Activated T-cell treated with anti-CD3 and anti-CD28 coated beads for 4 hours (primary cell): ENCODE results near the gene TMEM134.
"Not testable (repeated sequence)": the region's sequence is repeated elsewhere in the genome, so short reads cannot be mapped to it uniquely, and the experiment has no call there.

ENCODE experiments used
- DNase-seq: peaks from one replicate; pipeline ENCODE4 v3.0.0-alpha.2; 2020

The TMEM134 gene, protein sequence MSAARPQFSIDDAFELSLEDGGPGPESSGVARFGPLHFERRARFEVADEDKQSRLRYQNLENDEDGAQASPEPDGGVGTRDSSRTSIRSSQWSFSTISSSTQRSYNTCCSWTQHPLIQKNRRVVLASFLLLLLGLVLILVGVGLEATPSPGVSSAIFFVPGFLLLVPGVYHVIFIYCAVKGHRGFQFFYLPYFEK

DNA sequence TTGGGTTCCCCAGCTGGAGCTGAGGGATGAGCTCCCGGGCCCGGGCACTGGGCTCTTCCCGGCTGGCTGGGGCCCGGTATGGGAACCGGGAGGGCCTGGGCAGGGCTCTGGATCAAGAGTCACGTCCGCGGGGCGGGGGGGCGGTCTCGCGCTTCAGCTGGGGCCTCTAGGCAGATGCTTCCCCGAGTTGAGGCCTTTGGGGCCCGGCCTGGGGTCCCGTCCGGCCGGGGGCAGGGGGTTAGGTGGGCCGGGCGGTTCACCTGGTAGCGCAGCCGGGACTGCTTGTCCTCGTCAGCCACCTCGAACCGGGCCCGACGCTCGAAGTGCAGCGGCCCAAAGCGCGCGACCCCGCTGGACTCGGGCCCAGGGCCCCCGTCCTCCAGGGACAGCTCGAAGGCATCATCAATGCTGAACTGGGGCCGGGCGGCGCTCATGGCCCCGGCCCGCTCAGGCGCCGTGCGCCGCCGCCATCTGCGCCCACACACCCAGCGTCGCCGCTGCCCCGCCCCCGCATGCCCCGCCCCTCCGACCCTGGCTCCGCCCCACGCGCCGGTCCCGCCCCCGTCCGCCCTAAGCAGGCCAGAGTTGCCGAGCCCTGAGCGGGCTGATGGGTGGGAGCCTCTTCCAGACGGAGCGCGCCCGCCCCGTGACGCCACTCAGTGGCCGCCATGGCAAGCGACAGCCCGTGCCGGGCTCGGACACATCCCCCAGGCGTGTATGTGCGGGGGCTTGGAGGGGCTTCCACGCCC, at the start of gene TMEM134:
TSS of gene TMEM134 (minus strand) at position 493 of the 749 bp plus-strand sequence. CDS start at position 434, 59 bp downstream.
- peak; percentile 88 for DNase-seq

GRCh38 chr11:67517784-67518552, 48.9 kb upstream of the TMEM134 start:
- DNase-seq = no peak

- no peak for DNase-seq
Measured at GRCh38 chr11:67516806-67517205, 47.8 kb upstream of the TMEM134 start.

DNA sequence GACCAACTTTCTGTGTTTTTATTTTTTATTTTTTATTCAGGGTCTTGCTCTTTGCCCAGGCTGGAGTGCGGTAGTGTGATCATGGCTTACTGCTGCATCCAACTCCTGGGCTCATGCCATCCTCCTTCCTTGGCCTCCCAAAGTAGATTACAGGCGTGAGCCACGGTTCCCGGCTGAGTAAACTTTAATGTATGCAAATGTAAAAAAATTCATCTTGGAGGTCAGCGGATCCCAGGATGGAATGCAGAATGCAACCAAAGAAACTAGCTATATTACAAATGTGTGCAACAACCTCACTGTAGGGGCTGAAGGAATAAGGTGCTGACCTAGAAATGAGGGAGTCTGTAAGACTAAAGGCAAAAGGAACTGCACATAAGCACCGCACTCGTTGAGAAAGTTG, 45.1 kb upstream of the TMEM134 start:
- no peak for DNase-seq

DNA sequence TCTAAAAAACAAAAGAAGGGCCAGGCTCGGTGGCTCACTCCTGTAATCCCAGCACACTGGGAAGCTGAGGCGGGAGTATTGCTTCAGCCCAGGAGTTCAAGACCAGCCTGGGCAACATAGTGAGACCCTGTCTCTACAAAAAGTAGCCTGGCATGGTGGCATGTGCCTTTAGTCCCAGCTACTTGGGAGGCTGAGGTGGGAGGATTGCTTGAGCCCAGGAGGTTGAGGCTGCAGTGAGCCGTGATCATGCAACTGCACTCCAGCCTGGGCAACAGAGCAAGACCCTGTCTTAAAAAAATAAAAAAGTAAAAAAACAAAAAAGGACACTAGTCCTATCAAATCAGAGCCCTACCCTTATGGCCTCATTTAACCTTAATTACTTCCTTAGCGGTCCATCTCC, 42.5 kb upstream of the TMEM134 start:
- not testable (repeated sequence) for DNase-seq

- no peak for DNase-seq
Measured at GRCh38 chr11:67510023-67510345, 40.9 kb upstream of the TMEM134 start.

DNA sequence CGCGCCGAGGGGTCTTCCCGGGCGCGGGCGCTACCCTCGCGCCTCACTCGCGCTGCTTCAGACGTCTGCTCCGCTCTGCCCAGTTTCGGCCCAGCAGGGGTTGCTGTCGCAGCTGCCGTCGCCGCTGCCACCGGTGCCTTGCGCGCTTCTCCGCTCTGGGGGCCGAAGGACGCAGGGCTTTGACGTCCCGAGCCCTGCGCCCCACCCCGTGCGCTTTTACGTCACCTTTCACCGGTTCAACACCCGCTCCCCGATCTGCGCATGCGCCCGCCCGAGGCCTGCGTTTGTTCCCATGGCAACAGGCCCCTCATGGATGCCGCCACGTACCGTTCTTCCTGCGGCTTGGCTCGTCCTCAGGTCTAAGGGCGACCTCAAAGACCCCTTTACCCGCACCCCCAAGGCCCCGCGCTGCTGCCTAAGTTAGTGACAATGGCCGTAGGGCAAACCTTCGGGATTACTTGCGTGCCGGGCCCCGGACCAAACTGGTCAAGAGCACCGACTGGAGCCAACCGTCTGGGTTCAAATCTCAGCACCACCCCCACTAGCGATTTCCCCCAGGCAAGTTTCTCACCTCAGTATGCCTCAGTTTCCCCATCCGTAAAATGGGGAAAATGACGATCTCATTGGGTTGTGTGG, 39.6 kb upstream of the TMEM134 start:
- DNase-seq = peak; percentile 99

DNA sequence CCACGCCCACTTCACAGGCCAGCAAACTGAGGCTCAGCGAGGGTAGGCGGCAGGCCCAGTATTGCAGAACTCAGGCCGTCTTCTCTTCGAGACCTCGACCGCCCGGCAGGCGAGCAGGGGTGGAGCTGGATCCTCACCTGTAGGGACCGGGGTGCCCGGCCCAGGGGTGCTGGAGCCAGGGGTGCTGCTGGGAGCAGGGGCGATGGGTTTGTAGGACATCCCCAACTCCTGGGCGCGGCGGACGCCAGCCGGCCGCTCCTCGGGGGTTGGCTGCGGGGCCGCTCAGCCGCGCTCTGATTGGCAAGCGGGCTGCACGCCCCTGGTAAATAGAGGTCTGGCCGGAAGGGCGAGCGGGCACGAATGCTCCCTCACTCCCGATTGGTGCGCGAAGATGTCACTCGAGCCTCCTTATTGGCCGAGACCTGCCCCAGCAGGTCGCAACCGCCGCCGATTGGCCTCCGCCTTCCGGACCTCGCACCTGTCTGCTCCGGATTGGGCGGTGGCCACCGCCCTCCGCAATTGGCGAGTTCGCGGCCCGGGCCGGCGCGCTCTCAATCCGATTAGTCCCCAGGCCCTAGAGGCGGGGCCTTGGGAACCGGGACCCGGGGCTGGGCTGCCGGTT, 38.9 kb upstream of the TMEM134 start, which contains the start of gene CDK2AP2:
TSS of gene CDK2AP2 (minus strand) at position 299 of the 622 bp plus-strand sequence. CDS start at position 219, 80 bp downstream.
- peak; percentile 89 for DNase-seq

GRCh38 chr11:67507242-67507863, 38.3 kb upstream of the TMEM134 start:
- no peak for DNase-seq

DNA sequence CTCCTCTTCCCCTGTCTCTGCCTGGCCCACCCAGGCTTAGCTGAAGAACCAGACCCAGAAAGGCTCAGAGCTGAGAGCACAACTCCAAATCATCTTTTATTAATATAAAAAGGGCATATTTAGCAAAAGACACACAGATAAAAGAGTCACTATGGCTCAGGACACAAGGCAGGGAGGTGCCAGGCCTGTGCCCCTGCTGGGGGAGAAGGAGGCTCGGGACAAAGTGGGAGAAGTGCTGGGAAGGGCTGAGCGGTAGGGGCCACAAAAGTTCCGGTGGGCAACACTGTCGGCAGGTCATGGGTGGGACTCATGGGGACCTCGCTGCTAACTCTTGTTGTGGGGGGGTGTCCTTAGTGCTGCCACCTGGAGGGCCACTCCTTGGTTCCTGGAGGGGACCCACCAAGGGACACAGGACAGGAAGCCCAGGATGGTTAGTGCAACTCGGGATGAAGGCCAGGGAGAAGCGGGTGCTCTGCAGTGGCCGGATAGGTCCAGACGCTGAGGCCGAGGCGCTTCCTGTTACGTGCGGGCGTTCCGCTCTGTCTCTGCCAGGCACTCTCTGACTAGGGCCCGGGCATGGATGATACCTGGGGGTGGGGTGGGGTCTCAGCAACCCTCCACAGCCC, 37.5 kb upstream of the TMEM134 start:
- DNase-seq = no peak

- DNase-seq = peak; percentile 82
Measured at GRCh38 chr11:67505605-67506396, 36.8 kb upstream of the TMEM134 start.

DNA sequence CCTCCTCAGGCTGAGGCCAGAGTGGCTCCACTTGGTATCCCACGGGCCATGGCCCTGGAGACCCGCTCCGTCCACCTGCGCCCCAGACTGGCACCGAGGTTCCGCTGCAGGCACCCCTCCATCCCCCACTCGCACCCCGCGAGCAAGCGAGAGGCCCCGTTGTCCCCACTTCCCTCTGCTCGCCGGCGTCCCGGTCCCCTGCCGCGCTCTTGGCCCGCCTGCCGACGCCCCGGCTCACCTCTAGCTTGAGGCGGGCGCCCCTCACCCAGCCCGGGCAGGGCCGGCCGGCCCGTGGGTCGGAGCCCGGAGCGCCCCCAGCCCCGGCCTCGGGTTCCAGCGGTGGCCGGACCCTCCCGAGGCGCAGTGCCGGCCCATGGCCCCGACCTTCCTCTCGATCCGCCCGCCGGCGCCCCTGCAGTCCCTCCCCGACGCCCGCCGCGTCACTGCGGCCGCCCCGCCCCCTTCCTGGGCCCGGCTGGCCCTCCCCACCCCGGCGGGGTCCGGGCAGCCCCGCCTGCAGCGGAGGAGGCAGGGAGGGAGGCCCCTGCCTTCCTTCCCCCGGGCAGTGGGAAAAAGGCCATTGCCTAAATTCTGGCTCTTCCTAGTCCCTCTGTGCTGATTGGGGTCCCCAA, 36.0 kb upstream of the TMEM134 start, which contains the start of gene PITPNM1:
TSS of gene PITPNM1 (minus strand) at position 414 of the 632 bp plus-strand sequence. CDS start 1,183 bp downstream, outside the sequence.
- DNase-seq = peak; percentile 59

GRCh38 chr11:67504005-67504949, 35.2 kb upstream of the TMEM134 start:
- no peak for DNase-seq

DNA sequence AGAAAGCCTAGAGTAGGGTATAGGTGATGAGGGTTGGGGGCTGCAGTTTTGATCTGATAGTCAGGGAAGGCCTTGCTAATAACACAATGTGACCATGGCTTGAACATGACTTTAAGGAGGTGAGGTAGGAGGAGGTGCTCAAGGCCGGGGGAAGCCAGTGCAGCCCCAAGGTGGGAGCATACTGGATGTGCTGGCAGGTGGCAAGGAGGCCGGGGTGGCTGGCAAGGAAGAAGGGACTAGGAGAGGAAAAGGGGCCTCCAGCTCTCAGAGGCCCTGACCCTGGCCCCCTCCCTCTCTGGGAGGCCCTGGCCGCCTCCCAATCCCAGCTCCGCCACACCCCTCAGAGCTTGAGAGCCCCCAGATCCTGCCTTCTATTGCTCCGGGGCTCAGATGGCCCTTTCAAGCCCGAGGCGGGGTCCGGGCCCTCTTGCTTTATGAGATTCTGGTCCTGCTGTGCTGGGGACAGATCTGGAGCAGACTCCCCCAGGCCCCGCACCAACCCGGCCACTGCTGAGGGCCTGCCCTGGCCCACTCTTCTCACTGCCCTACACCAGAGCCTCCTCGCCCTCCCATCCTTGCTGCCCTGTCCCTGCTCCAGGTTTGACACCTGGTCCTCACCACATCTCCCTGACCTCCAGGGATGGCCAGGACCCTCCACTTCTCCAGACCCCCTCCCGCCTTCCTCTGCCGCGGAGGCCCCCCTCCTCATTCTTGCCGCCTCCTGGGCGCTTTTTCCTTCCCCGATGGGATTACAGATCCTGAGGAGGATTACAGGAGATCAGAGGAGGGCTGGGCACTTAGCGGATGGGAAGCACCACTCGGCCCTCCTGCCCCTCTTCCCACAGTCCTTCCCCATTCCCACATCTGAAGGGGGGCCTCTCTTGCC, 34.3 kb upstream of the TMEM134 start:
- no peak for DNase-seq

DNA sequence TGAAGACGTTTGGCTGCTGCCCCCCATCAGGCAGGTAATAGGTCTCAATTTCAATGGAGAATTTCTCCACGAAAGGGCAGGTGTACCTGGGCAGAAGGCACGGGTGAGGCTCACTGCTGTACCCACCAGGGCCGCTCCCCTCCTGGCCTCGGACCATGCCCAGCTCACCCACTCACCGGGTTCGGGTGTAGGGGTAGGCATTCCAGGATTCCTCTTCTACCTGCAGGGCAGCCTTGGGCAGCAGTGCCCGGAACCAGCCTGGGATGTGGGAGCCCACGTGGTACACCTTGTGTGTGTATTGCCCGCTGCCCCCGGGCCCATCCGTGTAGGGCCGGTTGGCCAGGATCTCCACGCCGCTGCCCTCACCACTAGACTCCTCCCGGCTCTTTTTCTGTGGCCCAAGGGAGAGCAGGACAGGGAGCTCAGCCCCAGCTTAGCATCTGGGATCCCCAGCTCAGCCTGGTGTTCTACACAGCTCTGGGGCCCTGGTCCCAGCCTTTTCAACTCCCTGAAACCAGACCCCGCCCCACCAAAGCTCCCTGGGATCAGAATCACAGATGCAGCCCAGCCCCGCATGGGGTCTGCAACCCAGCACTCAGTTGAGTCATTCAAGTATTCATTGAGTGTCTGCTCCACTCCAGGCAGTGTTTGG, 33.4 kb upstream of the TMEM134 start:
- no peak for DNase-seq

DNA sequence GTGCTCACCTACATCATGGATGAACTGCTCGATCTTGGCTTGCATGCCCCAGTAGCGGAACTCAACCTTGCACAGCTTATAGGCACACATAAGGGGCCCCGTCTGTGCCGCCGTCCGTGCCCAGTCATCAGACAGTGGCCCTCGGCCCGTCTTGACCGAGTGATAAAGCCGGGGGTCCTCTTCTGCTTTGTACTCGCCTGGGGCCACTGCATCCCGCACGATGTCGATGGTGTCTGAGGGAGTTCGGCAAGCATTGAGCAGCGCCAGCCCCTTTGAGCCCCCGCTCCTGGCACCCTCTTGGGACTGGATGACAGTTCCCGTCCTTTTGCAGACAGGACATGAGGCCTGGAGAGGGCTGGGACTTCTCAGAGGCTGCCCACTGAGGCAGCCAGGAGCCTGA, 32.8 kb upstream of the TMEM134 start:
- no peak for DNase-seq
